ENCODE results near the gene DOCK10. TPM values are rescaled to one million over a fixed set of nuclear protein-coding genes. Genes with fewer than 3 reads are reported as not detected.

The DOCK10 gene
- total and polyA plus RNA-seq, 2 donors (not counting 3 experiments of a cell fraction or from before 2014, with no cell fraction given) = 5.8 to 23.0 TPM

DNA sequence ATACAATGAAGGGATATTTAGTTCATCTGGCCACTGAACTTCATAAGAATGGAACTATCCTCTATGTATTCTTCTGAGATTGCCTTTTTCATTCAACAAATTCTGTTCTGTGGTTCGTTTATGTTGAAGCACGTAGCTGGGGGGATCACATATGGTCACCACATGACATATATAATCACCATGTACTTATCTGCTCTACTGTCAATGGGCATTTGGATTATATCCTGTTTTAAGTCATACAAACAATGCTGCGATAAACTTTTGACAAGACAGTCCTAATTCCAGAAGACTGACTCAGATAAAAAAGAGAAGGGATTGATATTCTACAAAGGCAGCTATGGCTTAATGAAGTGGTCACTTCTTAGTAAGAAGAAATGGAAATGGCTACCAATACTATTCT lies 210.1 kb downstream of the DOCK10 start:
- no TSS peak for BruUV-seq (replicated peaks)
- Histone ChIP-seq H3K4me1 (ENCODE audit: control insufficient read depth, extremely low read depth, insufficient read depth, low read length) (peaks cover 13% of the 10 kb centered on the region), H2AFZ (ENCODE audit: low read depth, low read length) (no peak overlapping the region), H3K27ac (ENCODE audit: insufficient read depth, low read depth, low read length) (no peak overlapping the region), H3K9me1 (replicated peaks; ENCODE audit: control insufficient read depth, extremely low read depth, insufficient read depth, low read length) (no peaks in the 10 kb centered on the region), H3K9ac (replicated peaks; ENCODE audit: extremely low read depth, insufficient read depth, low read length) (no peak overlapping the region), H3K4me2 (ENCODE audit: insufficient read depth, low read length) (no peak overlapping the region), H3K4me3 (replicated peaks in 1 of 3; ENCODE audit: insufficient read depth in 1 of 3, low read depth in 1 of 3, low read length in 3 of 3) (no peak overlapping the region), H3K9me3 (replicated peaks; ENCODE audit: control insufficient read depth, insufficient read depth, low read length) (no peaks in the 10 kb centered on the region), H3K79me2 (ENCODE audit: control insufficient read depth, insufficient read depth, low read length) (no peaks in the 10 kb centered on the region), H3K27me3 (ENCODE audit: control insufficient read depth in 2 of 2, insufficient read depth in 2 of 2, low read length in 2 of 2) (no peaks in the 10 kb centered on the region), H4K20me1 (replicated peaks; ENCODE audit: control insufficient read depth, extremely low read depth, insufficient read depth, low read length) (no peaks in the 10 kb centered on the region), H3K36me3 (ENCODE audit: control insufficient read depth in 2 of 2, extremely low read depth in 1 of 2, insufficient read depth in 2 of 2, low read length in 2 of 2) (peaks cover 0 to 15% of the 10 kb centered on the region in 2 experiments)
- POLR2A ChIA-PET = no interaction called here
- TF ChIP-seq, protein P1, sequence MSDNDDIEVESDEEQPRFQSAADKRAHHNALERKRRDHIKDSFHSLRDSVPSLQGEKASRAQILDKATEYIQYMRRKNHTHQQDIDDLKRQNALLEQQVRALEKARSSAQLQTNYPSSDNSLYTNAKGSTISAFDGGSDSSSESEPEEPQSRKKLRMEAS (IDR thresholded peaks at IDR 0.05; ENCODE audit: insufficient read depth, insufficient read length) = no peak
- TF ChIP-seq FOS (IDR thresholded peaks at IDR 0.05; ENCODE audit: borderline replicate concordance, insufficient read depth, low read length) = no peak
- no peak for TF ChIP-seq POLR2AphosphoS5 (IDR thresholded peaks at IDR 0.05; ENCODE audit: insufficient read depth, low read depth, low read length)
- TF ChIP-seq MYC (IDR thresholded peaks at IDR 0.05; ENCODE audit: low read depth, low read length) = no peak
- no peak for TF ChIP-seq GATA2 (IDR thresholded peaks at IDR 0.05; ENCODE audit: insufficient read depth, insufficient read length, low read depth, low read length)
- TF ChIP-seq EZH2 (IDR thresholded peaks at IDR 0.05; ENCODE audit: borderline replicate concordance, low read depth, low read length, severe bottlenecking) = no peak
- TF ChIP-seq, protein P2, sequence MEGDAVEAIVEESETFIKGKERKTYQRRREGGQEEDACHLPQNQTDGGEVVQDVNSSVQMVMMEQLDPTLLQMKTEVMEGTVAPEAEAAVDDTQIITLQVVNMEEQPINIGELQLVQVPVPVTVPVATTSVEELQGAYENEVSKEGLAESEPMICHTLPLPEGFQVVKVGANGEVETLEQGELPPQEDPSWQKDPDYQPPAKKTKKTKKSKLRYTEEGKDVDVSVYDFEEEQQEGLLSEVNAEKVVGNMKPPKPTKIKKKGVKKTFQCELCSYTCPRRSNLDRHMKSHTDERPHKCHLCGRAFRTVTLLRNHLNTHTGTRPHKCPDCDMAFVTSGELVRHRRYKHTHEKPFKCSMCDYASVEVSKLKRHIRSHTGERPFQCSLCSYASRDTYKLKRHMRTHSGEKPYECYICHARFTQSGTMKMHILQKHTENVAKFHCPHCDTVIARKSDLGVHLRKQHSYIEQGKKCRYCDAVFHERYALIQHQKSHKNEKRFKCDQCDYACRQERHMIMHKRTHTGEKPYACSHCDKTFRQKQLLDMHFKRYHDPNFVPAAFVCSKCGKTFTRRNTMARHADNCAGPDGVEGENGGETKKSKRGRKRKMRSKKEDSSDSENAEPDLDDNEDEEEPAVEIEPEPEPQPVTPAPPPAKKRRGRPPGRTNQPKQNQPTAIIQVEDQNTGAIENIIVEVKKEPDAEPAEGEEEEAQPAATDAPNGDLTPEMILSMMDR (IDR thresholded peaks at IDR 0.05; ENCODE audit: extremely low read depth in 1 of 2, insufficient read depth in 1 of 2, low read depth in 1 of 2, low read length in 2 of 2) = no peak
- TF ChIP-seq JUN (IDR thresholded peaks at IDR 0.05; ENCODE audit: borderline replicate concordance, insufficient read depth, insufficient read length, low read depth) = no peak
- TF ChIP-seq POLR2A (IDR thresholded peaks at IDR 0.05; ENCODE audit: low read depth, low read length) = no peak
- no peak for FAIRE-seq
- DNase-seq (ENCODE audit: low read depth, low spot score) = no peak
- CTCF ChIA-PET = interaction anchor here (1.4 kb wide), 1 partner anchor 16 kb away, joined by 4 read pairs; no protein-coding TSS in a partner anchor
- dilution Hi-C loops (cut with MboI; ENCODE audit: extremely low pct_ligation_motif_present, low sequenced_read_pairs) = no loop called here
- intact Hi-C loops (cut with micrococcal nuclease) = no loop called here
